ENCODE results near the gene LRSAM1. TPM values are rescaled to one million over a fixed set of nuclear protein-coding genes. Genes with fewer than 3 reads are reported as not detected.

LRSAM1 gene
- total RNA-seq, 4 donors from 2014 or later = 13.7 to 19.6 (median 16.3) TPM

DNA sequence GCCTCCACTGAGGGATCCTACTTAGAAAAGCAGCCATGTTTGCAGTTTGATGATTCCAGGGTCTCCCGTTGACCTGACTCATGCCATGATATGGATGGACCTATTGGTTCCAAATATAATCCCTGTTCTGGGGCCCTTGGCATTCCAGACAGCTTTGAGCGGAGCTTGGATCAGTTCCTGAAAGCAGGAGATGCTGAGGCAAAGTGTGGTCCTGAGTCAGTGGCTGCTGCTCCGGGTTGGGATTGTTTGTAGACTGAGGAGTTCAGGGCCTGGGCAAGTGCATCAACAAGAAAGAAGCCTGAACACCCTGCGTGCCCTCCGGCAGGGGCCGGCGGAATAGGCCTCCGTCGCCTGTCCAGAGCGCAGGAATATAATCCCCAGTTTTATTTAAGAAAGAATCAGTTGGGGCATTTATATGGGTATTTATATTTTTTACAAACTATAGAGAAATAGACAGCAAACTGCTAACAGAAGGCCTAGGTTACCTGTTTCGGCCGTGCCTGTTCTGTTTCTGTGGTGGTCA lies 50.6 kb downstream of the LRSAM1 start:
- Histone ChIP-seq H3K4me3 (replicated peaks in 1 of 3) (no peak overlapping the region), H3K36me3 (peaks cover 43 to 46% of the 10 kb centered on the region in 2 donors), H3K27ac (no peak overlapping the region), H3K27me3 (no peaks in the 10 kb centered on the region), H3K4me1 (no peaks in the 10 kb centered on the region), H3K9me3 (no peaks in the 10 kb centered on the region)
- TF ChIP-seq, protein P1, sequence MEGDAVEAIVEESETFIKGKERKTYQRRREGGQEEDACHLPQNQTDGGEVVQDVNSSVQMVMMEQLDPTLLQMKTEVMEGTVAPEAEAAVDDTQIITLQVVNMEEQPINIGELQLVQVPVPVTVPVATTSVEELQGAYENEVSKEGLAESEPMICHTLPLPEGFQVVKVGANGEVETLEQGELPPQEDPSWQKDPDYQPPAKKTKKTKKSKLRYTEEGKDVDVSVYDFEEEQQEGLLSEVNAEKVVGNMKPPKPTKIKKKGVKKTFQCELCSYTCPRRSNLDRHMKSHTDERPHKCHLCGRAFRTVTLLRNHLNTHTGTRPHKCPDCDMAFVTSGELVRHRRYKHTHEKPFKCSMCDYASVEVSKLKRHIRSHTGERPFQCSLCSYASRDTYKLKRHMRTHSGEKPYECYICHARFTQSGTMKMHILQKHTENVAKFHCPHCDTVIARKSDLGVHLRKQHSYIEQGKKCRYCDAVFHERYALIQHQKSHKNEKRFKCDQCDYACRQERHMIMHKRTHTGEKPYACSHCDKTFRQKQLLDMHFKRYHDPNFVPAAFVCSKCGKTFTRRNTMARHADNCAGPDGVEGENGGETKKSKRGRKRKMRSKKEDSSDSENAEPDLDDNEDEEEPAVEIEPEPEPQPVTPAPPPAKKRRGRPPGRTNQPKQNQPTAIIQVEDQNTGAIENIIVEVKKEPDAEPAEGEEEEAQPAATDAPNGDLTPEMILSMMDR (IDR thresholded peaks at IDR 0.05) = no peak
- TF ChIP-seq POLR2A (IDR thresholded peaks at IDR 0.05) = no peak
- no peak for DNase-seq
- intact Hi-C loops (cut with DNase I) = loop anchor here (5.0 to 10.0 kb wide), 2 partner anchors 85 to 423 kb away; no protein-coding TSS in a partner anchor
- 92 to 98% methylated on average over 12 of the region's 12 CpGs for WGBS, 2 donors

DNA sequence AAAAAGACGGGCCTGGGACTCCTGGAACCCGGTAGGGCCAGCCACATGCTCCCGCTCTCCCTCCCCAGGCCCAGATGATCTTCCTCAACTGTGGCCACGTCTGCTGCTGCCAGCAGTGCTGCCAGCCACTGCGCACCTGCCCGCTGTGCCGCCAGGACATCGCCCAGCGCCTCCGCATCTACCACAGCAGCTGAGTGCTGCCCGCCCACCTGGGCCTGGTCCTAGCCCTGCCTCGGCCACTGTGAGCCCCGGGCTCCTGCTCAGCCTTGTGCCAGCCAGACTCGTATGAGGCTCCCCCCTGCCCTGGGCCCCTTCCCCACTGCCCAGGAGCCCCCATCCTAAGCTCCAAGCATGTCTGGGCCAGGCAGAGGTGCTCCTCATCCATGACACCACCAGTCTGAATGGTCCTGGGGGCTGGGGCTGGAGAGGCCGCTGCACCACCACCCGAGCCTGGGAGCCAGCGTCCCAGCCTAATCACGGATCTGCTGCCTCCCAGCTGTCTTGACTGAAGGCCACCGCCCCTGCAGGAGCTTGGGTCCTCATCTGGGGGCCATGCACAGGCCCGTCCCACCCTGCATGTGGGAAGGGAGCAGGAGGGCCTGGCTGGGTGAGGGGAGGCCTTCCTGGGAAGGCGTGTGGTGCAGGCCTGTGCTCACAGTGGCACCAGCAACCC lies 51.5 kb downstream of the LRSAM1 start:
- Histone ChIP-seq H3K36me3 (peaks cover 51 to 54% of the 10 kb centered on the region in 2 donors), H3K27ac (no peak overlapping the region), H3K27me3 (no peaks in the 10 kb centered on the region), H3K4me3 (replicated peaks in 1 of 3) (no peak overlapping the region), H3K4me1 (no peaks in the 10 kb centered on the region), H3K9me3 (no peaks in the 10 kb centered on the region)
- 90 to 92% methylated on average over 10 to 21 of the region's 21 CpGs for WGBS, 2 donors
- no peak for DNase-seq
- TF ChIP-seq, protein P1 (IDR thresholded peaks at IDR 0.05) = no peak
- no peak for TF ChIP-seq POLR2A (IDR thresholded peaks at IDR 0.05)
- intact Hi-C loops (cut with DNase I) = loop anchor here (5.0 to 10.0 kb wide), 2 partner anchors 84 to 422 kb away; no protein-coding TSS in a partner anchor

DNA sequence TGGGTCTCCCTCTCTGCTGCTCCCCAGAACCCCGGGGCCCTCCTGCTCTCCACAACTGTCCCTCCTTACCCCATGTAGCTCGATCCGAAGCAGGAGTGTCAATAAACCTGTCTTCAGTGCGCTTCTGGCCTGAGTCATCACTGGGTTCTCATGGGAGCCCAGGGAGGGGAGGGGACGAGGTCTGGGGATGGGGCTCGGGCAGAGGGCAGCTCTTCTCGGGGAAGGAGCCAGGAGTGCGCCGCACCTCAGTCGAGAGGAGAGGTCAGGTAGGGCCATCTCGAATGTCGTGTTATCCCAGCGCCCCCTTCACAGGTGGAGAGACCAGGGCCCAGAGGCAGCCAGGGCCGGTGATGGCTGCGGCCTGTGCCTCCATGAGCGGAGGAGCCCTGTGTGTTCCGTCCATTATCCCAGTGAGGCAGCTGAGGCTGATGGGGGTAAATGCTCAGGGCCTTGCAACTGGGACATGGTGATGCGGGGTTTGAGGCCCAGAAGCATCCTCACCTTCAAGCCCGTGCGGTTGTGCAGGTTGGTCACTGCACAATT lies 52.1 kb downstream of the LRSAM1 start:
- Histone ChIP-seq H3K36me3 (peaks cover 55 to 57% of the 10 kb centered on the region in 2 donors), H3K4me3 (replicated peaks in 1 of 3) (no peak overlapping the region), H3K9me3 (no peaks in the 10 kb centered on the region), H3K27ac (peak overlapping the region in 1 of 3 donors; percentile 2), H3K4me1 (no peaks in the 10 kb centered on the region), H3K27me3 (no peaks in the 10 kb centered on the region)
- 89 to 95% methylated on average over 5 to 20 of the region's 20 CpGs for WGBS, 2 donors
- intact Hi-C loops (cut with DNase I) = loop anchor here (5.0 to 10.0 kb wide), 2 partner anchors 84 to 421 kb away; no protein-coding TSS in a partner anchor
- no peak for TF ChIP-seq POLR2A (IDR thresholded peaks at IDR 0.05)
- TF ChIP-seq, protein P1 (IDR thresholded peaks at IDR 0.05) = no peak
- no peak for DNase-seq

DNA sequence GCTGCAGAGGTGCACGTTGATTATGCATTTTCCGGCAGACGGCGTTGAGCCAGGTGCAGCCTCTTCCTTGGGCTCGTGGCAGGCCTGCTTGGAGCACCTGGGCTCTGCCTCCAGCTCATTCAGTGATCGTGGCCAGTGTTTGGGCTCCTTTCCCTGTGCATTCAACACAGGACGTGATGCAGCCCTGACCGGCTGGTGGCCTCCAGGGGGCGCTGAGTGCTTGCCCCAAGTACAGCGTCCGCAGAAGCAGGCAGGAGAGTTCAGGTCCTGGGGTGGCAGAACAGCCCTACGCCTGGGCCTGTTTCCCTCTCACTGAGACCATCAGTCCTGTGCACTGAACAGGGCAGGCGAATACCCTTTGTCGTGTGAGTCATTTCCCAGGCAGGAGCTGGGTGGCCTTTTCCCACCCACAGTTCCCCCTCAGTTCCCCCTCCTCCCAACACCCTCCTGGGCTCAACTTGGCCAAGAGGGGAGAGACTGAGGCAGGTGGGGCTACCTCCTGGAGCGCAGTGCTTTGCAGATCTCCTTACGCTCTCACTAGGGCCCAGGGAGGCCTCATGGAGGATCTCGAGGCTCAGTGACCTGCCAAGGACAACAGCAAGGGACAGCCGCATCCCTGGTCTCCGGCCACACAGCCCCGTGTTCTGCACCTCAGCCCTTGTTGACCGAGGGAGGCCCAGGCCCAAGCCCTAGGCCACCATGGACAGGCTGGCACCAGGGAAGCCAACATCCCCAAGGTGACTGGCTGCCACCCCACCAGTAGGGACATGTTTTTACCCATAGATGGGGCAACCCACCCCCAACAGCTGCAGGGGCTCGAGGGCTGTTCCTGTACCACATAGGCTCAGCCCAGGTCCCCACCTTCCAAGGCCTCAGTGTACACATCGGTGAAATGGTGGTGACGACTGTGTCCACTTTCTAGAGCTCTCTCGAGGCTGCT lies 52.9 kb downstream of the LRSAM1 start:
- peaks cover 63 to 64% of the 10 kb centered on the region in 2 donors for H3K36me3 ChIP-seq
- 55 to 56% methylated on average over 16 to 22 of the region's 25 CpGs for WGBS, 2 donors
- intact Hi-C loops (cut with DNase I) = loop anchor here (5.0 to 10.0 kb wide), 2 partner anchors 83 to 421 kb away; no protein-coding TSS in a partner anchor
- no peak overlapping the region for H3K4me3 ChIP-seq (replicated peaks in 1 of 3)
- H3K27ac ChIP-seq = peak overlapping the region in 2 of 3 donors; percentile 5 to 49
- no peak for TF ChIP-seq POLR2A (IDR thresholded peaks at IDR 0.05)
- TF ChIP-seq, protein P1 (IDR thresholded peaks at IDR 0.05) = peak; percentile 47 to 85 (median 74)
- no peaks in the 10 kb centered on the region for H3K9me3 ChIP-seq
- H3K4me1 ChIP-seq = no peaks in the 10 kb centered on the region
- DNase-seq = peak; percentile 77
- no peaks in the 10 kb centered on the region for H3K27me3 ChIP-seq

All from thyroid gland (tissue), 4 donors.